ENCODE results near the gene OPCML.

OPCML gene

DNA sequence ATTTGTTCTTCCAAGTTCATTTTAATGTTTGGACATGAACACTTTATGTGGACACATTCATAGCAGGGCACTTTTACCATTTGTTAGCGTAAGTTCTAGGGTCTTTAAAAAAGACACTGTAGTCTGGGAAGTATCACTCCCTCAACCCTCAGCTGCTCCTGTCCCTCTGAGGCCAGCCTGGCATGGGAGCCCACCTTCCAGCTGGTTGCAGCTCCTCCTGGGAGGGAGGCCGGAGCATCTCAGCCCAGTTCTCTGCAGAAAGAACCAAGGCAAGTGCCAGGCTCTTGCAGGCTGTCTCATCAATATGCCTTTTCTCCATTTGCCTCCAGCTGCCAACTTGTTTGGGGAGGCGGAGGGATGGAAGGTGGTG lies 150.6 kb downstream of the OPCML start:
- Histone ChIP-seq H3K27me3 (ENCODE audit: insufficient read depth, low read length, poor library complexity, severe bottlenecking) (no peaks in the 10 kb centered on the region), H3K9me3 (ENCODE audit: insufficient read depth, low read depth, low read length) (peaks cover 14% of the 10 kb centered on the region; the same call in 1 of the 2 replicates), H3K36me3 (ENCODE audit: insufficient read depth, low read length) (no peaks in the 10 kb centered on the region), H2AFZ (ENCODE audit: low read length) (no peak overlapping the region), H3K4me3 (ENCODE audit: low read length, poor library complexity, severe bottlenecking) (no peak overlapping the region), H3K9me2 (replicated peaks; ENCODE audit: low read depth, low read length) (no peaks in the 10 kb centered on the region), H3K4me1 (ENCODE audit: insufficient read depth, low read length, poor library complexity, severe bottlenecking) (no peaks in the 10 kb centered on the region), H3K4me2 (ENCODE audit: low read depth, low read length, poor library complexity, severe bottlenecking) (no peak overlapping the region), H3K79me2 (ENCODE audit: insufficient read depth, low read length) (no peaks in the 10 kb centered on the region), H3K9ac (ENCODE audit: low read depth, low read length, poor library complexity, severe bottlenecking) (no peak overlapping the region), H3F3A (ENCODE audit: low read depth) (no peaks in the 10 kb centered on the region), H4K20me1 (ENCODE audit: insufficient read depth, low read length, poor library complexity, severe bottlenecking) (no peaks in the 10 kb centered on the region)
- TF ChIP-seq, protein P1, sequence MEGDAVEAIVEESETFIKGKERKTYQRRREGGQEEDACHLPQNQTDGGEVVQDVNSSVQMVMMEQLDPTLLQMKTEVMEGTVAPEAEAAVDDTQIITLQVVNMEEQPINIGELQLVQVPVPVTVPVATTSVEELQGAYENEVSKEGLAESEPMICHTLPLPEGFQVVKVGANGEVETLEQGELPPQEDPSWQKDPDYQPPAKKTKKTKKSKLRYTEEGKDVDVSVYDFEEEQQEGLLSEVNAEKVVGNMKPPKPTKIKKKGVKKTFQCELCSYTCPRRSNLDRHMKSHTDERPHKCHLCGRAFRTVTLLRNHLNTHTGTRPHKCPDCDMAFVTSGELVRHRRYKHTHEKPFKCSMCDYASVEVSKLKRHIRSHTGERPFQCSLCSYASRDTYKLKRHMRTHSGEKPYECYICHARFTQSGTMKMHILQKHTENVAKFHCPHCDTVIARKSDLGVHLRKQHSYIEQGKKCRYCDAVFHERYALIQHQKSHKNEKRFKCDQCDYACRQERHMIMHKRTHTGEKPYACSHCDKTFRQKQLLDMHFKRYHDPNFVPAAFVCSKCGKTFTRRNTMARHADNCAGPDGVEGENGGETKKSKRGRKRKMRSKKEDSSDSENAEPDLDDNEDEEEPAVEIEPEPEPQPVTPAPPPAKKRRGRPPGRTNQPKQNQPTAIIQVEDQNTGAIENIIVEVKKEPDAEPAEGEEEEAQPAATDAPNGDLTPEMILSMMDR (conservative IDR thresholded peaks at IDR 0.05; ENCODE audit: low read length): no peak
- TF ChIP-seq EZH2phosphoT487 (IDR thresholded peaks at IDR 0.05; ENCODE audit: borderline replicate concordance): no peak

DNA sequence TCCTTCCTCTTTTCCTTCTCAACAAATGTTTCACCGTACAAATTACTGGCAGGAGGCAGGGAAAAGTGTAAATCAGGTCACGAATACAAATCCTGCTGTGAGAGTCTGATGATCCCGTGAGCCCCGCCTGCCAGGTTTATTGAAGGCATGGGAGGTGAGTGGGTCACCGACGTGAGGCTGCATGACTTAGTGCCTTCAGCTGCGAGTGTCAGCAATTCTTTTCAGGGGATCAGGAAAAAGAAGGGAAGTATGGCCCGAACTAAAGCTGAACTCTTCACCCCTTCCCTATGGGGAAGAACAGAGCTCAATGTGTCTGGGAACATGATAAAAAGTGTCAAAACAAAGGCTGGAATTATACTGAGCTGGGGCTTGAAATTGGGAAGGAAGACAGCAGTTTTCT lies 166.2 kb downstream of the OPCML start:
- H3K27me3 ChIP-seq (ENCODE audit: insufficient read depth, low read length, poor library complexity, severe bottlenecking): no peaks in the 10 kb centered on the region
- H3K4me3 ChIP-seq (ENCODE audit: low read length, poor library complexity, severe bottlenecking): no peak overlapping the region
- H3K79me2 ChIP-seq (ENCODE audit: insufficient read depth, low read length): no peaks in the 10 kb centered on the region
- no peaks in the 10 kb centered on the region for H3F3A ChIP-seq (ENCODE audit: low read depth)
- no peak overlapping the region for H2AFZ ChIP-seq (ENCODE audit: low read length)
- no peak overlapping the region for H3K4me2 ChIP-seq (ENCODE audit: low read depth, low read length, poor library complexity, severe bottlenecking)
- no peaks in the 10 kb centered on the region for H3K4me1 ChIP-seq (ENCODE audit: insufficient read depth, low read length, poor library complexity, severe bottlenecking)
- no peaks in the 10 kb centered on the region for H4K20me1 ChIP-seq (ENCODE audit: insufficient read depth, low read length, poor library complexity, severe bottlenecking)
- no peaks in the 10 kb centered on the region for H3K36me3 ChIP-seq (ENCODE audit: insufficient read depth, low read length)
- H3K9me3 ChIP-seq (ENCODE audit: insufficient read depth, low read depth, low read length): peaks cover 7% of the 10 kb centered on the region; the same call in 1 of the 2 replicates
- no peak overlapping the region for H3K9ac ChIP-seq (ENCODE audit: low read depth, low read length, poor library complexity, severe bottlenecking)
- H3K9me2 ChIP-seq (replicated peaks; ENCODE audit: low read depth, low read length): no peaks in the 10 kb centered on the region
- TF ChIP-seq, protein P1 (conservative IDR thresholded peaks at IDR 0.05; ENCODE audit: low read length): no peak
- TF ChIP-seq EZH2phosphoT487 (IDR thresholded peaks at IDR 0.05; ENCODE audit: borderline replicate concordance): no peak

DNA sequence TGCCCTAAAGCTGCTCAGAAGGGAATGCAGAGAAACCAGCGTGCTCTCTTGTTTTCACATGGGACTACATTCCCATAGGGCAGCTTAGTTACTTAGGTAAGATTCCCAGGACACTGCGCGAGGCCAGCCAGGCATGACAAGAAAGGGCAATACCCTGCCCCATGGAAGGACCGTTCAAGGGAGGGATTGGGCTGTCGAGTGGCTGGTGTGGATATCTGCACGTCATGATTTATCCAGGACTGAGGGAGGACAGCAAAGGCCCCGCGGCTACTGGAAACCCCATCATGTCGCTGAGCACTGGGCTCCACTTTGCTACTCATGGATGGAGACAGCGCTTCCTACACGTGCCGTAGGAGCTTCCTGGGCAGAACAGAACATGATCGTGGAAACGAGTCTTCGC lies 169.4 kb downstream of the OPCML start:
- H3K4me2 ChIP-seq (ENCODE audit: low read depth, low read length, poor library complexity, severe bottlenecking): no peak overlapping the region
- H2AFZ ChIP-seq (ENCODE audit: low read length): no peak overlapping the region
- H3K4me3 ChIP-seq (ENCODE audit: low read length, poor library complexity, severe bottlenecking): no peak overlapping the region
- no peaks in the 10 kb centered on the region for H3K9me2 ChIP-seq (replicated peaks; ENCODE audit: low read depth, low read length)
- H3K27me3 ChIP-seq (ENCODE audit: insufficient read depth, low read length, poor library complexity, severe bottlenecking): no peaks in the 10 kb centered on the region
- no peaks in the 10 kb centered on the region for H3K79me2 ChIP-seq (ENCODE audit: insufficient read depth, low read length)
- TF ChIP-seq EZH2phosphoT487 (IDR thresholded peaks at IDR 0.05; ENCODE audit: borderline replicate concordance): no peak
- TF ChIP-seq, protein P1 (conservative IDR thresholded peaks at IDR 0.05; ENCODE audit: low read length): no peak
- H3F3A ChIP-seq (ENCODE audit: low read depth): no peaks in the 10 kb centered on the region
- H4K20me1 ChIP-seq (ENCODE audit: insufficient read depth, low read length, poor library complexity, severe bottlenecking): no peaks in the 10 kb centered on the region
- no peaks in the 10 kb centered on the region for H3K4me1 ChIP-seq (ENCODE audit: insufficient read depth, low read length, poor library complexity, severe bottlenecking)
- peaks cover 7% of the 10 kb centered on the region; the same call in 1 of the 2 replicates for H3K9me3 ChIP-seq (ENCODE audit: insufficient read depth, low read depth, low read length)
- no peaks in the 10 kb centered on the region for H3K36me3 ChIP-seq (ENCODE audit: insufficient read depth, low read length)
- no peak overlapping the region for H3K9ac ChIP-seq (ENCODE audit: low read depth, low read length, poor library complexity, severe bottlenecking)
